GM12892 (cell line): ENCODE measurements around the gene KLHDC10. TPM values are rescaled to one million over a fixed set of nuclear protein-coding genes. Genes with fewer than 3 reads are reported as not detected.
"Not testable (repeated sequence)": the region's sequence is repeated elsewhere in the genome, so short reads cannot be mapped to it uniquely, and the experiment has no call there.

Experiments
- DNase-seq: peaks from one replicate; pipeline ENCODE4 v3.0.0; 2011; ENCODE audit not compliant: insufficient read length
- FAIRE-seq: peaks from 2 replicates; lab custom pipeline; 2011; peaks lifted over from hg19 to GRCh38; lab: Jason Lieb, UNC
- POLR2A ChIP-seq: IDR thresholded peaks from 2 replicates; pipeline ENCODE4 v1.6.1; 2011; ENCODE audit warnings: low read depth, low read length, control low read depth
- POLR2AphosphoS5 ChIP-seq: IDR thresholded peaks from 2 replicates; pipeline ENCODE4 v1.6.1; 2011; ENCODE audit warnings: low read depth, low read length, control low read depth
- TAF1 ChIP-seq: IDR thresholded peaks from 2 replicates; pipeline ENCODE4 v1.6.1; 2011; ENCODE audit warnings: low read depth, mild to moderate bottlenecking, control low read depth, low read length, borderline replicate concordance
- polyA plus RNA-seq: library from polyadenylated mRNA; unstranded; fragments of >200 nt; gene quantifications from one replicate; pipeline ENCODE4 v1.2.1, GENCODE V29; 2012; ENCODE audit warnings: missing spikeins, inconsistent platforms; ENCODE audit not compliant: missing spikeins

Gene KLHDC10, protein sequence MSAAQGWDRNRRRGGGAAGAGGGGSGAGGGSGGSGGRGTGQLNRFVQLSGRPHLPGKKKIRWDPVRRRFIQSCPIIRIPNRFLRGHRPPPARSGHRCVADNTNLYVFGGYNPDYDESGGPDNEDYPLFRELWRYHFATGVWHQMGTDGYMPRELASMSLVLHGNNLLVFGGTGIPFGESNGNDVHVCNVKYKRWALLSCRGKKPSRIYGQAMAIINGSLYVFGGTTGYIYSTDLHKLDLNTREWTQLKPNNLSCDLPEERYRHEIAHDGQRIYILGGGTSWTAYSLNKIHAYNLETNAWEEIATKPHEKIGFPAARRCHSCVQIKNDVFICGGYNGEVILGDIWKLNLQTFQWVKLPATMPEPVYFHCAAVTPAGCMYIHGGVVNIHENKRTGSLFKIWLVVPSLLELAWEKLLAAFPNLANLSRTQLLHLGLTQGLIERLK
- 13.1 TPM for polyA plus RNA-seq

DNA sequence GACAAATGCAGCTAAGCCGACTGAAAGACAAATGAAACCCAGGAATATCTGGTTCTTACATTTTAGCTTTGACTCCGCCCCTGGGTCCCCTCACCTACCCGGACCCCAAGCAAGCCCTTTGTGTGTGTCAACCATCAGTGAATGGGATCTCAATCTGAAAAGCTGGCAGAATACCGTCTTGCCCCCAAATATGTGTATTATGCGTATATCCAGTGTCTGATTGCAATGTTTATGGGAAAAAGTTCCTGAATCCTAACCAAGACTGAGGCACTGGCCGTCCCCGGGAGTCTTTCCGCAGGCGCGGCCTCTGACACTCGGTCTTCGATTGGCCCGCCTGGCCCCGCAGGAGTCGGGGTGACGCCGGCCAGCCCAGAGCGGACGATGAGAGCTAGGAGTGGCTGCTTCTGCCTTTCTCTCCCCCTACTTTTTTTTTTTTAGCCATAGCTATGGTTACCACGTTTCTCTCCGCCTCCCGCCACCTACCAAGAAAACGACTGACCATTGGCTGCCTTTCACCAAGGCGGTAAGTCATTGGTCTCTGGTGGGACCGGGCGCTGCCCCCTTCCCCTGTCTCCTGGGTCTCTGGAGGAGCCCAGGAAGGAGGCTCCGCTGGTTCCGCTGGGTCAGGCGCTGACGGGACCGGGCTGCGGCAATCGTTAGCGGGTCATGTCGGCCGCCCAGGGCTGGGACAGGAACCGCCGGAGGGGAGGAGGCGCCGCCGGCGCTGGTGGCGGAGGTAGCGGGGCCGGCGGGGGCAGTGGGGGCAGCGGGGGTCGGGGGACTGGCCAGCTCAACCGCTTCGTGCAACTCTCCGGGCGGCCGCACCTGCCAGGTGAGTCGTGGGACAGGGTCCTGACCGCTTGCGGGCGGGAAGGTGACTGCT lies at the start of gene KLHDC10:
Gene KLHDC10, plus strand, starts transcription at position 557 of the 883 bp plus-strand sequence. Its CDS starts 110 bp downstream, at position 667.
- TF ChIP-seq POLR2A (peak; percentile 58), POLR2AphosphoS5 (no peak), TAF1 (no peak)
- FAIRE-seq (peak; percentile 93), DNase-seq (peak; percentile 94)

DNA sequence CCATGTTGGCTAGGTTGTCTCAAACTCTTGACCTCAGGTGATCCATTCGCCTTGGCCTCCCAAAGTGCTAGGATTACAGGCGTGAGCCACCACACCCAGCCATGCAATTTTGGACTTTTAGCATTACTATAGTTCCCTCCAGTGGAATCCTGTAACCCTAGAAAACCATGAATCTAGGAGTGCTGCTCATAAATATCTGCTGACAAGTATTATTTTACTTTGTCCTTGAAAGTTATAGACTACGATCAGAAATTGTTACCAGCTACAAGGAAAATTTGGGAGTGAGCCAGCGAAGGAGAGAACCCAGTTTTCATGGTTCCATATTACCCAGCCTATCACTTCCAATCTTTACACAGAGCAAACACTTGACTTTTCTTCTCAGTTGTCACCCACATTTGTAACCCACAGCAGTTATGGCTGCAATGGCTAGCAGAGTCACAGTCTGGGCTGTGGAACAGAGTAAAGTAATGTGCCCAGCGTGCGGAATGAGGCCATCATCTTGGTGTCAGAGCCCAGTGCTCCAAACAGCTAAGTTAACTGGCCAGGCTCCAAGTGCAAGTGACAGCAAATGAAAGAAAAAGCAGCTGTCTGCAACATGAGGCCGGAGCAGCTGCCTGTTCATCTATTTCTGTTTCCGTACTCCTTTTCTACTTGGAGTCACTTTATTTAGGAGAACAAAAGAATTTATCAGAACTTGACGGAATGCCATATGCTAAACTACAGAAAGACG lies 49.1 kb upstream of the KLHDC10 start:
- TF ChIP-seq TAF1 = no peak
- FAIRE-seq (no peak), DNase-seq (no peak)

DNA sequence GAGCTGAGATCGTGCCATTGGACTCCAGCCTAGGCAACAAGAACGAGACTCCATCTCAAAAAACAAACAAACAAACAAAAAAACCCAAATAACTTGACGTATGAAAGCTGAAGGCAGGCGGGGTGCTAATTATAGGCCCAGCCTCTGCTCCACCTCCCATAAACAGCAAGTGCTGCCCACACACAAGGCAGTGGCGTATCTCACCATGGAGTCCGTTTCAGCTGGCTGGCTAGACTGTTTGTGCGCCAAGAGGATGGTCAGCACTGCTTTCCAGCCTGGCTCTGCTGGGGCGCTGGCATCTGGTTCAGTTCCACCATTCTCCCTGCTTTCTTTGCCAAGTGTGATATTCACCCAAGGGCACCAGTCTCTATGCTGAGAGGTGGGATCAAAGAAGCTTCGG lies 48.2 kb upstream of the KLHDC10 start:
- FAIRE-seq = no peak
- no peak for DNase-seq
- TF ChIP-seq POLR2AphosphoS5 (no peak), POLR2A (no peak), TAF1 (no peak)

DNA sequence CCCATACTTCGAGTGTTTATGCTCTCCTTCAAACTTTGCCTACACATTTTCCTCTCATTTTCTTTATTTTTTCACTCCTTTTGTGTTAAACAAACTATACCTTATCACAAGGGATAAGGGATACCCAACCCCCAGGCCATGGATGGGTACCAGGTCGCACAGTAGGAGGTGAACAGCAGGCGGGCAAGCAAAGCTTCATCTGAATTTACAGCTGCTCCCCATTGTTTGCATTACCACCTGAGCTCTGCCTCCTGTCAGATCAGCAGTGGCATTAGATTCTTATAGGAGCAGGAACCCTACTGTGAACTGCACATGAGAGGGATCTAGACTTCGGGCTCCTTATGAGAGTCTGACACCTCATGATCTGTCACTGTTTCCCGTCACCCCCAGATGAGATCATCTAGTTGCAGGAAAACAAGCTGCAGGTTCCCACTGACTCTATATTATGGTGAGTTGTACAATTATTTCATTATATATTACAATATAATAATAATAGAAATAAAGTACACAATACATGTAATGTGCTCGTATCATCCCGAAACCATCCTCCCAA lies 47.6 kb upstream of the KLHDC10 start:
- no peak for TF ChIP-seq TAF1
- TF ChIP-seq POLR2AphosphoS5 = no peak
- no peak for TF ChIP-seq POLR2A
- FAIRE-seq = no peak
- DNase-seq = no peak

DNA sequence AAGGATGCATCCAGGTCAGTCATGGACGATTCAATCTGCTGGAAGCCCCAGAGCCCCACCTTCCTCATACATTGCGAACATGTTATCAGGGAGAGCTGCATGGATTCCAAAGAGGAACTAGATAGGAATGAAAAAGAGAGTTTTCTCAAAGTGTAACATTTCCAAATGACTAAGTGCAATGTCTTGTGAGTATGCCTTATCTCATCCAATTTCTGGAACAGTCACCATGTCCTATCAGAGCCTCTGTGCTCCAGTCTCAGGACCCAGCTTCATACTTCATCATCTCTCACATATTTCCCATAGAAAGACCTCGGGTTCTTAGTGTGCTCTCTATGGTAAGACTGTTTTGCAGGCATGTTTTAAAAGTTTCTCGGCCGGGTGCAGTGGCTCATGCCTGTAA lies 45.9 kb upstream of the KLHDC10 start:
- no peak for DNase-seq
- FAIRE-seq = no peak
- no peak for TF ChIP-seq POLR2A
- no peak for TF ChIP-seq POLR2AphosphoS5
- TF ChIP-seq TAF1 = no peak

DNA sequence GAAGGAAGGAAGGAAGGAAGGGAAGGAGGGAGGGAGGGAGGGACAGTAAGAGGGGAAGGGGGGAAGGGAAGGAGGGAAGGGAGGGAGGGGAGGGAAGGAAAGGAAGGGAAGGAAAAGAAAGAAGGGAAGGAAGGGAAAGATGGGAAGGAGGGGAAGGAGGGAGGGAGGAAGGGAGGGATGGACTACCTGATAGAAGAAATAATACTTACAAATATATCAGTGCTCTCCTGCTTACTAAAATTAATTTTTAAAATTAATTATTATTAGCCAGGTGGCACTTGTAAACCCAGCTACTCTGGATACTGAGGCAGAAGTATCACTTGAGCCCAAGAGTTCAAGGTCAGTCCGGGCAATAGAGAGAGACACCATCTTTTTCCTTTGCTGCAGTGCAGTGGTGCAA lies 37.6 kb upstream of the KLHDC10 start:
- DNase-seq = no peak
- no peak for TF ChIP-seq POLR2AphosphoS5
- TF ChIP-seq POLR2A = no peak
- no peak for TF ChIP-seq TAF1
- FAIRE-seq = no peak

DNA sequence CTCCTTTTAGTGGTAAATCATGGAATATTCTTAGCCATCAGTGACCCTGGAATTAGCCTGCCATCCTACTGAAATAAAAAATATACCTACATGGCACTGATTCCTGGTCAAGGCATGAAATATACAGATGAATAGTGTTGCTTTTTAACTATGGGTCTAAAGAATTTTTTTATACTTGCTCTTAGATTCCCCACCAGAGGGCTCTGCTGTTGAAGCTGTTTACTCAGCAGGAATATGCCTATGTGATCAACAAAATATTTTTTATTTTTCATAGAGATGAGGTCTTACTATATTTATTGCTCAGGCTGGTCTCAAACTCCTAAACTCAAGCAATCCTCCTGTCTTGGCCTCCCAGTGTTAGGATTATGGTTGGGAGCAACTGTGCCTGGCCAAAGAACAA lies 32.6 kb upstream of the KLHDC10 start:
- TF ChIP-seq POLR2AphosphoS5 (no peak), TAF1 (no peak), POLR2A (no peak)
- DNase-seq (no peak), FAIRE-seq (no peak)

DNA sequence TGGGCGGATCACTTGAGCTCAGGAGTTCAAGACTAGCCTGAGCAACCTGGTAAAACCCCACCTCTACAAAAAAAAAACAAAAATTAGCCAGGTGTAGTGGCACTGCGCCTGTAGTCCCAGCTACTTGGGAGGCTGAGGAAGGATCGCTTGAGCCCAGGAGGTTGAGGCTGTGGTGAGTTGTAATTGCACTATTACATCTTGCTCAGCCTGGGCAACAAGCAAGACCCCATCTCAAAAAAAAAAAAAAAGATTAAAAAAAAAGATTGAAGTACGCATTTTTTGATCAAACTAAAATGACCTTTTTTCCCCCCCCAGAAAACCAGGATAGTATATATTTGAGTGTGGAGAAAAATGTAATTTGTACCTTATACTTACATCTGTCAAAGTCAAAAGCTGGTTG lies 29.8 kb upstream of the KLHDC10 start:
- FAIRE-seq (no peak), DNase-seq (no peak)
- TF ChIP-seq POLR2A (no peak), TAF1 (no peak), POLR2AphosphoS5 (no peak)

DNA sequence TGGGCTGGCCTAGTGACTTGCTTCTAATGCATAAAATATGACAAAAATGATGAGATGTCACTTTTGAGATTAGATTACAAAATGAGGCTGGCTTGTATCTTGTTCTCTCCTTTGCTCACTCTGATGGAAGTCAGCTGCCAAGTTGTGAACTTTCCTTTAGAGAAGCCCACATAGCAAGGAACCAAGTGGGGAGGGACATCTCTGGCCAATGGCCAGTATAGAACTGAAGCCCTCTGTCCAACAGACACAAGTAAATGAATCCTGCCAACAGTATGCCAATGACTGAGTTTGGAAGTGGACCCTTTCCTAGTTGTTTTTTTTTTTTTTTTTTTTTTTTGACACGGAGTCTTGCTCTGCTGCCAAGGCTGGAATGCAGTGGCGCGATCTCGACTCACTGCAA lies 22.5 kb upstream of the KLHDC10 start:
- DNase-seq (no peak), FAIRE-seq (no peak)
- TF ChIP-seq TAF1 (no peak), POLR2AphosphoS5 (no peak), POLR2A (no peak)

DNA sequence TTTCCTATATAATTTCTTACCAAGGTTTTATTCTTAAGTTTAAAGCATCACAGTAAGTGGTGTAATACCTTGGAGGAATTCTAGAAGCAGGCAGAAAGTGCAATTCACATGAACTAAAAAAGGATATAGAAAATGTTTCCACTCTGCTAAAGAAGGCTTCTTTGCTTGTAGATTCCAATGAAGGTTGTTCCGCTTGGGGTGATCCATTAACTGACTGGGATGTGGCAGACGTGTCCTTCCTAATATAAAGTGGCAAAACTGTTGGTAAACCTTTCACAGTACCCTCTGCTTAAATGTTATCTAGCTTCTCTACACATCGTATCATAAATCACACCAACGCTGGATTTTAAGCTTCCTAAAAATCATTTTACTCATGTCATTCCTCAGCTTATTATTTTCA lies 21.4 kb upstream of the KLHDC10 start:
- DNase-seq (no peak), FAIRE-seq (no peak)
- TF ChIP-seq POLR2AphosphoS5 = no peak
- no peak for TF ChIP-seq POLR2A
- TF ChIP-seq TAF1 = no peak

DNA sequence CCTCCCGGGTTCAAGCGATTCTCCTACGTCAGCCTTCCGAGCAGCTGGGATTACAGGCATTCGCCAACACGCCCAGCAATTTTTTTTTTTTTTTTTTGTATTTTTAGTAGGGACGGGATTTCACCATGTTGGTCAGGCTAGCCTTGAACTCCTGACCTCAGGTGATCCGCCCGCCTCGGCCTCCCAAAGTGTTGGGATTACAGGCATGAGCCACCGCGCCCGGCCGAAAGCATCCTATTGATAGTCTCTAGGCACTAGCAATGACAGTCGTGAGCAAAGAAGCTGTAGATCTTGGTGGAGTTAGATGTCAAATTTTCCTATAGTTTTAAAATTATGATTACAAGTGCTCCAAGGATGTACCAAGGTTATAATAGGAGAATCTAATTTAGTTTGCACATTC lies 18.1 kb upstream of the KLHDC10 start:
- DNase-seq, FAIRE-seq: not testable (repeated sequence)

DNA sequence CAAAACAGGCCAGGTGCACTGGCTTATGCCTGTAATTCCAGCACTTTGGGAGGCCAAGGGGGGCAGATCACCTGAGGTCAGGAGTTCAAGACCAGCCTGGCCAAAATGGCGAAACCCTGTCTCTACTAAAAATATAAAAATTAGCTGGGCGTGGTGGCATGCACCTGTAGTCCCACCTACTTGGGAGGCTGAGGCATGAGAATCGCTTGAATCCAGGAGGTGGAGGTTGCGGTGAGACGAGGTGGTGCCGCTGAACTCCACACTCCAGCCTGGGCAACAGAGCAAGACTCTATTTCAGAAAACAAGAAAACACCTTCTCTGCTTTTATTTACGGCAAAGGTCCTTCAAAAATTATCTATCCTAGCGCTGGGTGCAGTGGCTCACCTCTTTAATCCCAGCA lies 15.1 kb upstream of the KLHDC10 start:
- not testable (repeated sequence) for DNase-seq, FAIRE-seq
